GM19240 (cell line): ENCODE results near the gene FAM241B.

Source experiments
- DNase-seq: peaks from one replicate; pipeline ENCODE4 v3.0.0; 2011; ENCODE audit warnings: low spot score; ENCODE audit not compliant: insufficient read length

FAM241B gene

GRCh38 chr10:69633673-69634635, 3.9 kb downstream of the FAM241B start:
- no peak for DNase-seq

DNA sequence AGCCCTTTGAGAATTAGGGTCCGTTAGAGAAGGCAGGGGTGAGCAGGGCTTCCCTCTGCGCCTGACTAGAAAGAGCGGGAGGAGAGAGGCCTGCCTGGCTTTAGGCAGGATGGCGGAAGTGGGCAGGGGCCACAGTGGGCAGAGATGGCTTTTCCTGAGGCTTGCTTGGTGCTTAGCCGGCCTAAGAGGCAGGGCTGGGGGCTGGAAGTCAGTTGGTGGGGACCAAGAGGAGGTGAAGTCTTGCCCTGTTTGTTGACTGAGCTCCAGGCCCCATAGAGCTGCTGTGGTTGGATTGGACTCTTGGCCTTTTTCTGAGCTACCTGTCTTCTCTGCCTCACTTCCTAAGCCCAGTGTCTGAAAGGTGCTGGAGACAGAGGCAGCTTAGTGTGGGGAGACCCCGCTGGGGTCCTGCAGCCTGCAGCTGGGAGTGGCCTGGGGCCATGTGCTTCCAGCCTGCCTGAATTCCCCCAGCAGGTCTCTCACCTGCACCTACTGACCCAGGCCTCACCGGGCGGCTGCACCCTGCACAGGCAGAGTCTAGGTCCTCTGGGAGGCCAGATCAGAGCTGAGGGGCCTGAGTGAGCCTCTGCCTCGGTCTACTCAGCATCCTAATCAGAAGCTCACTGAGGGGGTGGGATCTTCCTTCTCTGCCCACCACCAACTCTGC, 4.8 kb downstream of the FAM241B start:
- no peak for DNase-seq

DNA sequence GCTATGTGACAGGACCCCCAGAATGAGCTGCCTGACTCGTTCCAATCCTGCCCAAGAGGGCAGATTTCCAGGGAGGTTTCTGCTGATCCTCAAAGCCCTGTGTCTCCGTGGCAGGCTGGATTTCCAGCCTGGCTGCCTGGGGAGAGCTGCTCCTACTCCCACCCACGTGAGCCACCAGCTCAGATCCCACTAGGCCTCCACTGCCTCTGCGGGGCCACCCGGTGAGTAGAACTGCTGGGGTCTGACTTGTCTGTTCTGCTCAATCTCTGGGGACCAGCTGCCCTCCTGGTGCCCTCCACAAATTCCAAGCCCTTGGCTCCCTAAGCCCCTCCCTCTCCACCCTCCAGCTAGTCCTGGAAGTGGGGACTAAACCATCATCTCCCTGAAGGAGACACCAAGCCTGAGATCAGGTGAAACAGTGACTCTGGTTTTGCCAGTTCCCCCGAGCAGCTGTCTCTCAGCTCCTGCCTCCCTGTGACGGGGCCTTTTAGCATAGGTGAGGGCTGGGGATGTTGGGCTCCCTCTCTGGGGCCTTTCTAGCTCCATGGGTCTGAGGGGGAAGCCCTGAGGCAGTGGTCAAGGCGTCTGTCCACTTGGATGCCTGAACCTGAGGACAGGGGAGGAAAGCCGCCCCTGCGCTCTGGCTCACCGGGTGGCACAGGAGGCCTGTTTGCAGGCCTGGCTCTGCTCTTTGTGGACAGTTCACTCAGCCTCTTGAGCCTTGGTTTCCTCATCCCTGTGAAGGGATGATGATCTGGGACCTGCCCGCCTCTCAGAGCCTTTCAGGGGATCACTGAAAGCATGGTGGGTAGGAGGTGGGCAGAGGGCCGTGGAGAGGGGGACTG, 5.6 kb downstream of the FAM241B start:
- no peak for DNase-seq

DNA sequence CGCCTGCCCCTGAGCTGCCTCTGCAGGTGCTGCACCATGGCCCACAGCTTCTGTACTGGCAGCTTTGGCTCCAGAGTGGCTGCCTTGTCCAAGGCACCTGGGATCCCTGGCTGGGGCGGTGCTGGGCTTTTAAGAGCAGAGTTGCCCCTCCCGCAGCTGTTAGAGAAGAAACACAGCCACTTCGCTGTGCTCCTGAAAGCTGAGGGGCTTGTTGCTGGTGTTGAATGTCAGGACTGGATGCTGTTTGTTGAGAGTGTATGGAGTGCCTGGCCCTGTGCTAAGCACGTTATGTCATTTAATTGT, 6.2 kb downstream of the FAM241B start:
- no peak for DNase-seq

- DNase-seq = no peak
These were observed 6.9 kb downstream of the FAM241B start for GRCh38 chr10:69636626-69637605.

GRCh38 chr10:69638642-69639041, 8.6 kb downstream of the FAM241B start:
- no peak for DNase-seq

- DNase-seq = peak; percentile 54
These were observed 9.5 kb downstream of the FAM241B start for GRCh38 chr10:69639291-69640195.

- DNase-seq = no peak
These were observed 10.3 kb downstream of the FAM241B start for GRCh38 chr10:69640196-69640980.

GRCh38 chr10:69641261-69641980, 11.4 kb downstream of the FAM241B start:
- no peak for DNase-seq

DNA sequence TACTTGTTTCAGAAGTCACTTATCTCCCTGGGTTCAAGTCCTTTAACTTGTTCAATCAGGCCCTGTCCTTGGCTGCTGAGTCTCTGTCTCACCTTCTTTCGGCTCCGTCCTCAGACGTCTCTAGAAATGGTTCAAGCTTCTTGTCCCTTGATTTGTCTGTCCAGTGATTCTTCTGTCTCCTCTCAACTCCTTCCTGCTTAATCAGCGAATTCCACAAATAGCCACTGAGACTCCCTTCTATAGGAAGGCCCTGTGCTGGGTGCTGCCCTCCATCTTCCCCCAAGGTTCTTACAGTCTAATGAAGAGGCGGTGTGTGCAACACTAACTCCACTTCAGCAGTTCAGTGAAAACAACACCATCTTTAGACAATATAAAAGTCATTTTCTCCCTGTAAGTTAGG, 12.7 kb downstream of the FAM241B start:
- no peak for DNase-seq

DNA sequence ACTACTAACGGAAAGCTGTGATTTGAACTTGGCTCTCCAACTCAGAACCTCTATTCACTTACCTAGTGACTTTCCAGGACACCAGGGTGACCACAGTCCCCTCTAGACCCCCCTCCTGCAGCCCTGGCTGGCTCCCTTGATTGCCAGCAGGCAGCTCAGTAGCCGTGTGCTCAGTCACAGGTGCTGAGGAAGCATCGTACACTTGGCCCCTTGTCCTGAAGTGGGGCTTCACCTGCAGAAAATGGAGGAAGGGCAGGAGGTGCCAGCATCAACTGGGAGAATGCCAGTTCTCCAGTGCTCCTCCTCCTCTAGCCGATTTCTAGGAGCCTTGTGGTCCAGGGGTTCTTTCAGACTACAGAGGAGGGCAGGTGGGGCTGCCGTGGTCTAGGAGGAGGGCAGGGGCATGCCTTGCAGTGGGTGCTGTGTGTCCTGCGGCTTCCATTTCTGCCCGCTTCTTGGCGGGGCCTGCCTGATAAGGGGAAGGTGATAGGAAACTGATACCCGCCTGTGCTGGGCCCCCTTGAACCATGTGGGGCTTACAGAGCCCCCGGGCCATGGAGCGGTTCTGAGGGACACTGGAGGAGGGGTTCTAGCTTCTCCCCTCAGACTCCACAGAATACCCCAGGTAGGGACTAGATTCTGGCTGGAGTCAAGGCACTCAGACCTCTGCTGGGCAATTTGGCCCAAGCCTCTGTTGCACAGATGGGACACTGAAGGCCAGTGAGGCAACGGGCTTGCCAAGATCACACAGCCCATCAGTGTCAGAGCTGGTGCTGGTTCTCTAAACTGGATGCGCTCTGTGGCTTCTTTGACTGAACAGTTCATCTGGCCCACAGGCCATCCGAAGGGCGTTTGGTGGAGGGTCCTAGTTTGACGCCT, 14.0 kb downstream of the FAM241B start:
- DNase-seq = no peak

GRCh38 chr10:69644658-69645295, 14.7 kb downstream of the FAM241B start:
- DNase-seq = peak; percentile 51

DNA sequence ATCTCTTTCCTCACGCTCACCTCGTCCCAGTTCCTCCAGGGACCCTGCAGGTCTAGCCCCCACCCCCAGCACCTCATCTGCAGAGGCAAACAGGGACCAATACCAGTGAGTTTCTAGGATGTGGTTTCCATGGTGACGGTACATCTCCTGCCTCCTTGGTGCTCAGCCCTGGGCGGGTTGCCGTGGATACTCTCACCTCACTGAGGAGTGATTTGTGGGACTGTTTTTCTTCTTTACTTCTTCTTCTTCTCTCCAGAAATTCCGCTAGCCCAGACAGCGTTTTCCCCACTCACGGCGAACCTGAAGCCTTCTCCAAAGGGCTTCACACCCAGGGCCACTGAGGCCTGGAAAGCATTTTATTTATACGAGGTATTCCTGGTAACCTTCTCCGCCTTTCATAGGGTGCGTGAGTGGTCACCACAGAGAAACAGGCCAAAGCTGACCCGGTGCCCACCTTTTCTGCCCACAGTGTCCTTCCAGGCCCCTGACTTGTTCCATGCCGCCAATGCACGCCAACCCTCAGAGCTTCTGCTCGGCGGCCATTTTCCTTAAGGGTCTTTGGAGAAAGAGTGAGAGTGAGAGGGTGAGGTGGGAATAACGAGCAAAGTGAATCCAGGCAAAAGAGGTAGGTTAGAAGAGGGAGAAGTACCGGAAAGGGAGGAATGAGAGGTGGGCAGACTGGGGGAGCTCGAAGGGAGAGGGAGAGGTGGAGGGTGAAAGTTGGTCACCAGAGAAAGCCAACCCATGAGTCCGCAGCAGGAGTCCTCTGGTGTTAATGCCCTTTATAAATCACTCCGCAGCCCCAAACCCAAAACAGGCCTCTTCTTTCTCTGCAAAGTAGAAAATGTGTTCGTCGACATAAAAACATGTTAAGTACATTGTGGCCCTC, 15.5 kb downstream of the FAM241B start:
- DNase-seq = no peak

- no peak for DNase-seq
These were observed 16.4 kb downstream of the FAM241B start for GRCh38 chr10:69646185-69647060.

DNA sequence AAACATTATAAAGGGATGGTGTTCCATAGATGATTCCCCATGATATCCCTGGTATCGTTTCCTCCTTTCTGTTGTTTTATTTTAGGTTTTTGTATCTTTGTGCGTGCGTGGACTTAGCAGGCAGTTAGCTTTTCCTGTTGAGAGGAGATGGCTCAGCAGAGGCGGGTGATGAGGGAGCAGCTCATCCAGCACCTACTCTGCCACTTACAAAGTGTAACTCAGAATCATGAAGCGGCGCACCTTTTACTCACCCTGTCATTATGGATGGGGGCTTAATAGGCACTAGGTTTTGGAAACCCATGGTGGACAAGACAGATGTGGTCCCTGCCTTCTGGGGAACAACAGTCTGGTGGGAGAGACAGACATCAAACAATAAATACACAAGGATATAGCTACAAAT, 17.1 kb downstream of the FAM241B start:
- DNase-seq = no peak
